Measurements from ENCODE around the gene PRKCA. TPM values are rescaled to one million over a fixed set of nuclear protein-coding genes. Genes with fewer than 3 reads are reported as not detected.

The PRKCA gene
- total RNA-seq, 4 donors from 2014 or later = 55.8 to 90.7 (median 66.7) TPM

GRCh38 chr17:66777689-66778225, 475.3 kb downstream of the PRKCA start:
- no peak for TF ChIP-seq EP300 (IDR thresholded peaks at IDR 0.05)
- no peak for TF ChIP-seq POLR2A (IDR thresholded peaks at IDR 0.05)
- no peak for TF ChIP-seq CTCF (IDR thresholded peaks at IDR 0.05)
- Histone ChIP-seq H3K36me3 (peaks cover 0 to 33% (median 0%) of the 10 kb centered on the region in 3 donors), H3K27me3 (no peaks in the 10 kb centered on the region), H3K4me3 (no peak overlapping the region), H3K27ac (peak overlapping the region in 2 of 4 donors; percentile 43 to 66), H3K4me1 (peaks cover 0 to 9% (median 0%) of the 10 kb centered on the region in 4 donors), H3K9me3 (no peaks in the 10 kb centered on the region)
- 39 to 47% methylated on average over 7 of the region's 7 CpGs for WGBS, 2 donors
- no peak for DNase-seq (ENCODE audit: low spot score in 2 of 2)

GRCh38 chr17:66778531-66779236, 476.3 kb downstream of the PRKCA start:
- Histone ChIP-seq H3K27ac (no peak overlapping the region), H3K27me3 (no peaks in the 10 kb centered on the region), H3K4me1 (peaks cover 0 to 9% (median 0%) of the 10 kb centered on the region in 4 donors), H3K36me3 (peaks cover 0 to 39% (median 0%) of the 10 kb centered on the region in 3 donors), H3K9me3 (no peaks in the 10 kb centered on the region), H3K4me3 (no peak overlapping the region)
- WGBS, 2 donors = 83 to 84% methylated on average over 11 of the region's 11 CpGs
- DNase-seq (ENCODE audit: low spot score in 2 of 2) = no peak
- TF ChIP-seq CTCF (IDR thresholded peaks at IDR 0.05) = no peak
- no peak for TF ChIP-seq EP300 (IDR thresholded peaks at IDR 0.05)
- no peak for TF ChIP-seq POLR2A (IDR thresholded peaks at IDR 0.05)

GRCh38 chr17:66779237-66779606, 476.8 kb downstream of the PRKCA start:
- 77 to 85% methylated on average over 6 of the region's 6 CpGs for WGBS, 2 donors
- Histone ChIP-seq H3K4me1 (peaks cover 0 to 9% (median 0%) of the 10 kb centered on the region in 4 donors), H3K27me3 (no peaks in the 10 kb centered on the region), H3K27ac (no peak overlapping the region), H3K9me3 (no peaks in the 10 kb centered on the region), H3K36me3 (peaks cover 0 to 38% (median 0%) of the 10 kb centered on the region in 3 donors), H3K4me3 (no peak overlapping the region)
- TF ChIP-seq POLR2A (IDR thresholded peaks at IDR 0.05) = no peak
- no peak for TF ChIP-seq CTCF (IDR thresholded peaks at IDR 0.05)
- TF ChIP-seq EP300 (IDR thresholded peaks at IDR 0.05) = no peak
- DNase-seq (ENCODE audit: low spot score in 2 of 2) = no peak

- no peak for TF ChIP-seq CTCF (IDR thresholded peaks at IDR 0.05)
- no peak for TF ChIP-seq EP300 (IDR thresholded peaks at IDR 0.05)
- no peak for TF ChIP-seq POLR2A (IDR thresholded peaks at IDR 0.05)
- H3K4me1 ChIP-seq = peaks cover 0 to 6% (median 0%) of the 10 kb centered on the region in 4 donors
- H3K27me3 ChIP-seq = no peaks in the 10 kb centered on the region
- no peak for DNase-seq (ENCODE audit: low spot score in 2 of 2)
- H3K9me3 ChIP-seq = no peaks in the 10 kb centered on the region
- WGBS, 2 donors = 88 to 89% methylated on average over 7 of the region's 7 CpGs
- no peak overlapping the region for H3K27ac ChIP-seq
- H3K4me3 ChIP-seq = no peak overlapping the region
- H3K36me3 ChIP-seq = peaks cover 0 to 45% (median 0%) of the 10 kb centered on the region in 3 donors
Measured at GRCh38 chr17:66781135-66781534, 478.7 kb downstream of the PRKCA start.

GRCh38 chr17:66782851-66783250, 480.4 kb downstream of the PRKCA start:
- no peak for DNase-seq (ENCODE audit: low spot score in 2 of 2)
- Histone ChIP-seq H3K36me3 (peaks cover 0 to 61% (median 0%) of the 10 kb centered on the region in 3 donors), H3K27me3 (no peaks in the 10 kb centered on the region), H3K27ac (no peak overlapping the region), H3K4me1 (peaks cover 0 to 2% (median 0%) of the 10 kb centered on the region in 4 donors), H3K9me3 (no peaks in the 10 kb centered on the region), H3K4me3 (no peak overlapping the region)
- 89 to 92% methylated on average over 9 of the region's 9 CpGs for WGBS, 2 donors
- TF ChIP-seq EP300 (IDR thresholded peaks at IDR 0.05) (no peak), POLR2A (IDR thresholded peaks at IDR 0.05) (no peak), CTCF (IDR thresholded peaks at IDR 0.05) (no peak)
